KOPT-K1 (cell line): Measurements from ENCODE around the gene NCBP2L.

ENCODE experiments used
- H3K27ac ChIP-seq: fragments of 200-600 bp; sonication (generic); 2 replicates; pipeline ENCODE4 v1.5.1; 2016; ENCODE audit warnings: antibody characterized with exemption, mild to moderate bottlenecking, low read depth, low read length; ENCODE audit not compliant: poor library complexity, severe bottlenecking
- H3K36me3 ChIP-seq: fragments of 200-600 bp; sonication (generic); 2 replicates; pipeline ENCODE4 v1.5.1; 2017; ENCODE audit warnings: antibody characterized with exemption, mild to moderate bottlenecking, low read length, moderate library complexity; ENCODE audit not compliant: insufficient read depth
- H3K9me3 ChIP-seq: fragments of 200-600 bp; sonication (generic); 2 replicates; pipeline ENCODE4 v1.5.1; 2017; ENCODE audit warnings: antibody characterized with exemption, low read length, mild to moderate bottlenecking; ENCODE audit not compliant: insufficient read depth, poor library complexity, severe bottlenecking

The NCBP2L gene

DNA sequence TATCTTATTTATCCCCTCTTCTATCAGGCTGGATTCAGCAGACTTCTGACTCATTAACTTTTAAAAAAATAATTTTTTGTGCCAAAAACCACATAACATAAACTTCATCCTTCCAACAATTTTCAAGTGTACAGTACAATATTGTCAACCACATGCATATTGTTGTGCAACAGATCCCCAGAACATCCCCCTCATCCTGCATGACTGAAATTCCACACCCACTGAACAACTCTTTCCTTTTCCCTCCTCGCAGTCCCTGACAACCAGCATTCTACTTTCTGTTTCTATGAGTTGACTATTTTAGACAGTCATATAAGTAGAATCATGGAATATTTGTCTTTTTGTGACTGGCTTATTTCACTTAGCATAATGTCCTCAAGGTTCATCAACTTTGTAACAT, 45.9 kb downstream of the NCBP2L start:
- no peaks in the 10 kb centered on the region for H3K36me3 ChIP-seq

GRCh38 chrX:107825698-107826237, 48.2 kb downstream of the NCBP2L start, which contains the start of gene MID2:
TSS of gene MID2 (plus strand) at chrX:107825866. CDS start at chrX:107826427, 561 bp downstream.
- no peak within 1 kb of the TSS for H3K27ac ChIP-seq
- no peaks in the 10 kb centered on the region for H3K9me3 ChIP-seq
- no peaks in the 10 kb centered on the region for H3K36me3 ChIP-seq

More for the DNA sequence above, 45.9 kb downstream of the NCBP2L start:
- no peak overlapping the region for H3K27ac ChIP-seq
- peaks cover 10% of the 10 kb centered on the region for H3K9me3 ChIP-seq

GRCh38 chrX:107826238-107827029, 48.9 kb downstream of the NCBP2L start:
- H3K9me3 ChIP-seq: no peaks in the 10 kb centered on the region
- no peak overlapping the region for H3K27ac ChIP-seq
- no peaks in the 10 kb centered on the region for H3K36me3 ChIP-seq

GRCh38 chrX:107827030-107827831, 49.7 kb downstream of the NCBP2L start:
- Histone ChIP-seq H3K27ac (no peak overlapping the region), H3K36me3 (no peaks in the 10 kb centered on the region), H3K9me3 (no peaks in the 10 kb centered on the region)

- no peaks in the 10 kb centered on the region for H3K9me3 ChIP-seq
- H3K27ac ChIP-seq: no peak overlapping the region
- H3K36me3 ChIP-seq: no peaks in the 10 kb centered on the region
These were observed 50.3 kb downstream of the NCBP2L start for GRCh38 chrX:107827852-107828251.

- H3K9me3 ChIP-seq: no peaks in the 10 kb centered on the region
- H3K36me3 ChIP-seq: no peaks in the 10 kb centered on the region
- H3K27ac ChIP-seq: no peak overlapping the region
These were observed 52.3 kb downstream of the NCBP2L start for GRCh38 chrX:107829878-107830277.

- Histone ChIP-seq H3K36me3 (no peaks in the 10 kb centered on the region), H3K9me3 (no peaks in the 10 kb centered on the region), H3K27ac (no peak overlapping the region)
These were observed 53.7 kb downstream of the NCBP2L start for GRCh38 chrX:107831071-107831730.

DNA sequence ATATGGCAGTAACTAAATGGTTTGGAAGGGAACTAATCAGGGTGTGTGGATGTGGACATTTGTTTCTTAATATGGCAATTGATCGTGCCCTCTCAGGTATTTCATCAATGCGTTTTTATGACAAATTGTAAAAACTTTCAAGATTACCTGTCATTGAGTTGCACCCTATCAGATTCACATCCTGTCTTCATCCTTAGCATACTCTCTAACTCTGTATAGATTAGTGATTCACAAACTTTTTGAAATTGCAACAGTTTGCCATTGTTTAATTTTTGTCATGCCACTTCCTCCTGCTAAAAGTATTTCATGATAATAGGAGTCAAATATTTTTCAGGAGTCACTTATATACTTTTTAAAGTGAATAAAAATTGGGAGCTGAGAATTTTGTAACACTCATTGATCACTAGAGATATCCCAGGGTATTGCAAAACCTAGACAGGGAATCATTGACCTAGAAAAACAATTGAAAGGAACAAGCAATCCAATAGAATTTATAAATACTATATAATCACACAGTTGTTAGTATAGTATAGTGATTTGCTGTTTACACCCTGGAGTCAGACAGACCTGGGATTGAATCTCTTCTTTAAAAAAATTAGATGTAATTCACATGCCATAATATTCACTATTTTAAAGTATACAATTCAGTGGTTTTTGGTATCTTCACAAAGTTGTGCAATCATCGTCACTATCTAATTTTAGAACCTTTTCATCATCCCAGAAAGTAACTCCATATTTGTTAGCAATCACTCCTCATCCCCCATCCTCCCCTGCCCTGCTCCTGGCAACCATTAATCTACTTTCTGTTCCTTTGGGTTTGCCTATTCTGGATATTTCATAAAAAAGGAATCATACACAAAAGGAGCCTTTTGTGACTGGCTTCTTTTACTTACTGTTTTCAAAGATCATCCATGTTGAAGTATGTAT, 57.0 kb downstream of the NCBP2L start:
- Histone ChIP-seq H3K9me3 (no peaks in the 10 kb centered on the region), H3K27ac (no peak overlapping the region)

DNA sequence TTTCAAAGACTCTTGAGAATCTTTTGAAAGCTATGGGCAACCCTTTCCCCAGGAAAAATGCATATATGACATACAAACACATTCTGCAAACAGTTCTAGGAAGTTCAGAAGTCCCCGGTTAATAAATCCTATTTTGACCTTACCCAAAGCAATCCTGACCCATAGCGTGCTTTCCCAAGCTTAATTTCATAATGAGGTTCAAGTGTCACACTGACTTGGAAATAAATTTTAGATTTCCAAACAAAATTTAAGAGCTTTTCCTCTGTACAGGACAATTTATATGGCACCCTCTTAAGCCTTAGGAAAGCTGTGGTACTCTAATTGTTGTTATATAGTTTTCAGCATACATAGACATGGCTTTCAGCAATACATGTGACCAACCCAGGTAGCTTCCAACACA, 59.4 kb downstream of the NCBP2L start:
- Histone ChIP-seq H3K27ac (no peak overlapping the region), H3K36me3 (no peaks in the 10 kb centered on the region), H3K9me3 (no peaks in the 10 kb centered on the region)

More for the DNA sequence above, 57.0 kb downstream of the NCBP2L start:
- no peaks in the 10 kb centered on the region for H3K36me3 ChIP-seq

- no peaks in the 10 kb centered on the region for H3K9me3 ChIP-seq
- H3K36me3 ChIP-seq: no peaks in the 10 kb centered on the region
- no peak overlapping the region for H3K27ac ChIP-seq
These were observed 63.4 kb downstream of the NCBP2L start for GRCh38 chrX:107840971-107841370.

GRCh38 chrX:107842715-107843400, 65.3 kb downstream of the NCBP2L start:
- Histone ChIP-seq H3K36me3 (no peaks in the 10 kb centered on the region), H3K27ac (no peak overlapping the region), H3K9me3 (no peaks in the 10 kb centered on the region)
